Hypothalamus (tissue), 51 donors: ENCODE results near the gene OSBPL5.
"Not testable (repeated sequence)": the region's sequence is repeated elsewhere in the genome, so short reads cannot be mapped to it uniquely, and the experiment has no call there.

Experiments
- DNase-seq, 51 donors: peaks; one replicate each; lab custom pipeline; 2025; lab: John Stamatoyannopoulos, UW

The OSBPL5 gene

DNA sequence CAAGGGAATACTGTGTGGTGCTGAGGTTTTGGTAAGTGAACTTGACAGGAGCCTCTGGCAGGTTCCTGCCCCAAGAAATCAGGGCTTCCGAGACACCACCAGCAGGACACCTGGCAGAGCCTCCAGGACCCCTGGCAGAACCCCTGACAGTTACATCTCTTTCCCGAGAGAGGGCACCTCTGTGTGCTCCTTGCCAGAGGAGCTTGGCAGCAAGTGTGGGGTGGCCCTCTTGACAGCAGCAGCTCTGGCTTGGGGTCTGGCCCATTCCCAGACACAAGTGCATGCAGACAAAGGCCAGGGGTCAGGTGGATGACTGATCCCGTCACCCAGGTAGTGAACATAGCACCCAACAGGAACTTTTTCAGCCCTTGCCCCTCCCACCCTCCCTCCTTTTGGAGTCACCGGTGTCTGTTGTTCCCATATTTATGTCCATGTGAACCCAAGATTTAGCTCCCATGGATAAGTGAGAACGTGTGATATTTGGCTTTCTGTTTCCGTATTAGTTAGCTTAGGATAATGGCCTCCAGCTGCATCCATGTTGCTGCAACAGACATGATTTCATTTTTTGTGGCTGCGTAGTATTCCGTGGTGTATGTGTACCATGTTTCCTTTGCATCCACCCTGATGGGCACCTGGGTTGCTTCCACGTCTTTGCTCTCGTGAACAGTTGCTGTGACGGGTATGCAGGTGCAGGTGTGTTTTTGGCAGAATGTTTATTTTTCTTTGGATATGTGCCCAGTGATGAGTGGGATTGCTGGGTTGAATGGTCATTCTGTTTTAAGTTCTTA lies 21.2 kb upstream of the OSBPL5 start:
- no peak for DNase-seq

DNA sequence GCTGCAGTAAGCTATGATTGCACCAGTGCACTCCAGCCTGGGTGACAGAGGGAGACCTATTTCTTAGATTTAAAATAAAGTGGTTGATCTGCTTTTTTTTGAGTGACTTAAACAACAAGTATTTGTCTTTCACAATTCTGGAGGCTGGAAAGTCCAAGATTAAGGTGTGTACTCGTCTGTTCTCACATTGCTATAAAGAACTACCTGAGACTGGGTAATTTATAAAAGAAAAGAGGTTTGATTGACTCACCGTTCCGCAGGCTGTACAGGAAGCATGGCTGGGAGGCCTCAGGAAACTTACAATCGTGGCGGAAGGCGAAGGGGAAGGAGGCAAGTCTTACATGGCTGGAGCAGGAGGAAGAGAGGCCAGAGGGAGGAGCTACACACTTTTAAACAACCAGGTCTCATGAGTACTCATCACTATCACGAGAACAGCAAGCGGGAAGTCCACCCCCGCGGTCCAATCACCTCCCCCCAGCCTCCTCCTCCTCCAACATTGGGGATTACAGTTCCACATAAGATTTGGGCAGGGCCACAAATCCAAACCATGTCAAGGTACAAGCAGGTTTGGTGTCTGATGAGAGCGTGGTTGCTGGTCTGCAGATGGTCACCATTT lies 19.7 kb upstream of the OSBPL5 start:
- no peak for DNase-seq

DNA sequence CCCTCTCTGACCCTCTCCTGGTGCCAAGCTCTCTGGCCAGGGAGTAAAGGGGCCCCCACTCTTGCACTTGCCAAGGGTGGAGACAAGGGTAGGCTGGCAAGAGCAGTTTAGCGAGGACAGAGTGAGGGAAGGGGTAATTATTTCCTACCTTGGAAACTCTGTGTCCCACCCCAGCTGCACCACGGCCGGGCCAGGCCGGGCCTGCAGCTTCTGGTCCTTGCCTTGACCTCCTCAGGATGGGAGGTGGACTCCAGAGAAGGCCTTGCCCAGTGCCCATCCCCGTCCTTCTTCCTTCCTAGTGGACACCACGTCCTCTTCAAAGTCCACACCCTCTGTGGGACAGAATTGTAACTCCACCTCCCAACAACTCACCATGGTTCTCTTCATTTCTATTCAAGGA lies 18.4 kb upstream of the OSBPL5 start:
- DNase-seq = no peak

DNA sequence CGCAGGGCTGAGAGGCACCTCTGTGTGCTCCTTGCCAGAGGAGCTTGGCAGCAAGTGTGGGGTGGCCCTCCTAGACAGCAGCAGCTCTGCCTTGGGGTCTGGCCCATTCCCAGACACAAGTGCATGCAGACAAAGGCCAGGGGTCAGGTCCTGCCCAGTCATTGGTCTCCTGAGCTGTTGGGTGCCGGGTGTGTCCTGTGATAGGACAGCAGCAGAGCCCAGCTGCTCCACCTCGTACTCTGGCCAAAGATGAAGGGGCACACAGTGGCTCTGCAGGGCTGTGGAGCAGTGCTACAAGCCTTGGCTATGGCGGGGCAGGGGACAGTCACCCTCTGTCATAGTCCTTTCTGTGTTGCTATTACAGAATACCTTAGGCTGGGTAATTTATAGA lies 17.3 kb upstream of the OSBPL5 start:
- DNase-seq = no peak

DNA sequence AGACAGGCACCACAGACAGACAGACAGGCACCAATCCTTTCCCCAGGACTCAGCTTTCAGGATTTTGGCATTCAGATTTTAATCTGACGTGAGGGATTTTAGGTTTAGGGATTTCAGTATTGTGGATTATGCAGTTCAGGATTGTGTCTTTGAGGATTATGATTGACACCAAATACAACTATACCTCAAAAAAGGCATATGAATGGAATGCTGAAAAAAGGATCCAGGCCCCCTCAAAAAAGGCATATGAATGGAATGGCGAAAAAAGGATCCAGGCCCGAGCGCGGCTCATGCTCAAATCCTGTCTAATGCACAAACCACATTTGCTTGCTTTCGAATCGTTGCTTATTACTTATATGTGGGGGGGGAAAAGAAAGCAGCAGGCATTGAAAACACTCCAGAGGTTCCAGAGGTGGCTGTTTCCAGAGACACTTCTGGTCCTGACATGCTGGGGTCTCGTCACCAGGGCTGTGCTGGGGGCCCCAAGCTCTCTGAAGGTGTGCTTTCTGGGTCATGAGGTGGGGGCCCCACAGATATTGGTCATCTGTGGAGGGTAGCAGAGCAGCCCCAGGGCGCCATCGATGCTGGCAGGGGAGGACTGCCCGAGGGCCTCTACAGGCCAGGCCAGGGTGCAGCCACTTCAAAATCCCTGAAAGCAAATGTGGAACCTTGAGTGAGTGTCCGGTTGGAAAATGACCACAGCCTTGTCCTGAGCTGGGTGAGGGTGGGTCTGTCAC lies 16.8 kb upstream of the OSBPL5 start:
- DNase-seq = no peak

DNA sequence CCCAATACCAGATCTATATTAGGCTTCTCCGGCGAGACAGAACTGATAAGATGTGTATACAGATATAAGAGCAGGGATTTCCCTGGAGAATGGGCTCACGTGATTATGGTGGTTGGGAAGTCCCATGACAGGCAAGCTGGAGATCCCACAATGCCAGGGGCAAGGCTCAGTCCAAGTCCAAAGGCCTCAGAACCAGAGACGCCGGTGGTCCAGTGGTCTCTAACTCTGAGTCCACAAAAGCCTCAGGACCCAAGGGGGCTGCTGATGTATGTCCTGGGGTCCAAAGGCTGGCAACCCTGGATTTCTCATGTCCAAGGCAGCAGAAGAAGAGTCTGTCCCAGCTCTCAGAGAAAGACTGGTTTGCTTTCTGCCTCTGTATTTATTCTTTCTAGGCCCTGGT lies 15.8 kb upstream of the OSBPL5 start:
- no peak for DNase-seq

DNA sequence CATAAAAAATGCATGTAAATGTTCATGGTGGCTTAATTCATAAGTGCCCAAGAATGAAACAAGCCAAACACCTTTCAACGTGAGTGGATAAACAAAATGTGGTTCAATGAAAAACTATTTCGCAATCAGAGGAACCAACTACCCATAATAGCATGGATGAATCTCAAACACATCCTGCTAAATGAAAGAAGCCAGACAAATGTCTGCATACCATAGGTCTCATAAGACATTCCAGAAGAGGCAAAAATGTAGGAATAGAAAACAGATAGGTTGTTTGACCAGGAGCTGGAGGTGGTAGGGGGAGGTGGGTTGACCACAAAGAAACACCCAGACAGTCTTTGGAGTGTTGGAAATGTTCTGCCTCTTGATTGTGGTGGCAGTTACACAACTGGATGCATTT lies 13.2 kb upstream of the OSBPL5 start:
- no peak for DNase-seq

DNA sequence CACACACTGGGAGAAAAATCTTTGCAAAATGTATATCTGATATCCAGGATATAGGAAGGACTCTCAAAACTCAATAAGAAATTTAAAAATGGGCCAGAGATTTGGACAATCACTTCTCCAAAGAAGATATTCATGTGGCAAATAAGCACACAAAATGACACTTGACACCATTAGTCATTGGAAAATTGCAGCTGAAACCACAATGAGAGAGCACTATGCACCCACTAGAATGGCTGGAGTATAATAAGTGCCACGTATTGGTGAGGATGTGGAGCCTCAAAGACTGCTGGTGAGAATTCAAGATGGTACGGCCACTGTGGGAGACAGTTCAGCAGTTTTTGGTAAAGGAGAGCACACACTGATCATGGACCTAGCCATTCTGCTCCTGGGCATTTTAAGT lies 12.8 kb upstream of the OSBPL5 start:
- no peak for DNase-seq

DNA sequence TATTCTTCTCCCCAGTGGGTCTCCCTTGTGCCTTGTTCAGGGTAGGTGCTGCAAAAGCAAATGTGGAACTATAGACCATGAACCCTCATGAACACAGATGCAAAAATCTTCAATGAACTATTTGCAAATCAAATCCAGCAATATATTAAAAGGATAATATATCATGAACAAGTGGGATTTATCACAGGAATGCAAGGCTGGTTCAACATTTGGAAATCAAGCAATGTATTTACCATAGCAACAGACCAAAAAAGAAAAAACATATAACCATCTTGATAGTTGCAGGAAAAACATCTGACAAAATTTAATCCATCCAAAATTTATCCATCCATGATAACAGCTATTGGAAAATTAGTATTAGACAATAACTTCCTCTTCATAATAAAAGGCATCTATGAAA lies 11.4 kb upstream of the OSBPL5 start:
- DNase-seq = no peak

DNA sequence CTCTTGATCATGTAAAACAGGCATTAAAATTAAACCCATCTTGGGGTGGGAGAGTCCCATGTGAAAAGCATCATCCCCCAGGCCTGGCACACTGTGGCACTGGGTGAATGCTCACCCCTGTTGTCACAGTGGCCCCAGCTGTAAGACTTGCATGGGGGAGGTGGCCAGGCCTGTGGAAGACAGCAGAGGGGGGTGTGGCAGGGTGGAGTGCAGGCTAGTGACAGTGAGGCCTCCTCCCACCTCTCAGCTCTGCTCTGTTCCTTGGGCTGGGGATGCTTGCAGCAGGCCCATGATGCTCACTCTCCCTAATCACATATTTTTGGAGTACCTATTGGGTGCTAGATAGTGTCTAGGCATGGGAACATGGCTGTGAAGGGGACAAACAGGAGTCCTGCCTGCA lies 10.1 kb upstream of the OSBPL5 start:
- DNase-seq = no peak

DNA sequence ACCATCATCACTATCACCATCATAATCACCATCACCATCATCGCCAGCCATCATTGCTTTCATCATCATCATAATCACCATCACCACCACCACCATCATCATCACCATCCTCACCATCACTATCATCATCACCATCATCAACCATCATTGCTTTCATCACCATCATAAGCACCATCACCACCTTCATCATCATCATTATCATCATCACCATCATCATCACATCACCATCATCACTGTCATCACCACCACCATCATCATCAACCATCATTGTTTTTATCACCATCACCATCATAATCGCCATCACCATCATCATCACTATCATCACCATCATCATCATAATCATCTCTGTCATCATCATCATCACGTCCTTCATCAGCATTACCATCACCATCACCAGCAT lies 9.3 kb upstream of the OSBPL5 start:
- DNase-seq = no peak

DNA sequence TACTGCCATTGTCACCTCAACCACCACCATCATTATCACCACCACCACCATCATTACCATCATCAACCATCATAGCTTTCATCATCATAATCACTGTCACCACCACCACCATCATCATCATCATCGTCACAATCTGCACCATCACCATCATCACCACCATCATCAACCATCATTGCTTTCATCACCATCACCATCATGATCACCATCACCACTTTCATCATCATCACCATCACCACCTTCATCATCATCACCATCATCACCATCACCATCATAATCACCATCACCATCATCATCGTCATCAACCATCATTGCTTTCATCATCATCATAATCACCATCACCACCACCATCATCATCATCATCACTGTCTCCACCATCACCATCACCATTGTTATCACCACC lies 8.7 kb upstream of the OSBPL5 start:
- DNase-seq = no peak

DNA sequence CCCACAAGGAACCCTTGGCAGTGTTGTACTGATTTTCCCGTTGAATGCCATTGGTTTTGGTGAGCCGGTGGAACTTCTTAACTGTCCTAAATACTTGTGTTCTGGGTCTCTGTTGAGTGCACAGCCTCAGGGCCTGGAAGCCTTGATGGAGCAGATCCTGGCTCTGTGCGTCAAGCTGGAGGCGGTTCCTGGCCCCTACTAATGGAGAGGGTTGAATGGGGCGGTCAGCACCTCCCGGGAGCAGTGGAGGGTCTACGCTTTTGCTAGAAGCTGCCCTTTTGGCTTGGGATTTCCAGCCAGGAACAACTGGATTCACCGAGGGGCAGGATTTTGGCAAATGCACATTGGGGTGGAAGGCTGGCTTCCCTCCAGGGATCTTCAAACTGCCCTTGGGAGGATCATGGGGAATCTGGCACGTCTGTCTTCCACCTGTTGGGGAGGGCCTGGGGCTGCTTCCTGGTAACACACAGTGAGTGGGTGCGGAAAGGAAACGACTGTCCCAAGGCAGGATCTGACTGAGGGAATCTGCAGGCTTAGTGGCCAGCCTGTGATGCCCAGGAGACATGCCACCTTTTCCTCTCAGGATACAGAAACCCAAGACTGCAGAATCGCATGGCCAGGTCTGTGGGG lies 6.9 kb upstream of the OSBPL5 start:
- DNase-seq = no peak

DNA sequence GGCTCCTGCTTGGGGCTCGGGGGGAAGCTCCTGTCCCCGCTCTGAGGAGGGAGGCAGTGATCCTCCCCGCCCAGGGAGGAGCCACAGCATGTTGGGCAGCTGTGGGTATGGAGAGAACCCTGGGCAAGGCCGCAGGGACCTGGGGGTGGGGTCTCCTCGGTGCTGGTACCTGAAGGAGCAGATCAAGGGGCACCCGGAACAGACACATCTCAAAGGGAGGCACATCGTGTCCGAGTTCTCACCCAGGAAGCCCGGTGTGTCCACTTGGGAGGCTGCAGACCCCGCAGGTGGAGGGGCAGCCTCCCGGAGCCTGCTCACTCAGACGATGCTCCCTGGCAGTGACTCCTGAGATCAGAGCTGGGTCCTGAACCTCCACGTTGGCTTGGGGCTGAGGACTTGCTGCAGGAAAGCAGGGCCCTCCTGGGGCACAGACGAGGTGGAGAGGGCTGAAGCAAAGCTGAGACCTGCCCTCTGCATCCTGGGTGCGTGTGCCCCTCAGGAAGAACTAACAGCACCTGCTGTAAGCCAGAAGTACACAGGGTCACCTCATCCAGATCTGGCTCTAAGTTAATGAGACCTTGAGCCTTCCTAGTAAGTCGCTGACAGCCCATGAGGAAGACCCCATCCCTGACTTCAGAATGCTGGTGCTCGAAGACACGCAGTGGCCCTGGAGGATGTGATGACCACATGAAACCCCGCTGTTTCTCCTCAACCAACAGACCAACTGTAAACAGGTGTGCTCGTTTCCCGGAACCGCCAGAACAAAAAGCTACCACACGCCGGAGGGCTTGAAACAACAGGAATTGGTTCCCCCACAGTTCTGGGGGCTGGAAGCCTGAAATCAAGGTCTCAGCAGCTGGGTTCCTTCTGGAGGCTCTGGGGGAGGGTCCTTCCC lies 5.9 kb upstream of the OSBPL5 start:
- no peak for DNase-seq

DNA sequence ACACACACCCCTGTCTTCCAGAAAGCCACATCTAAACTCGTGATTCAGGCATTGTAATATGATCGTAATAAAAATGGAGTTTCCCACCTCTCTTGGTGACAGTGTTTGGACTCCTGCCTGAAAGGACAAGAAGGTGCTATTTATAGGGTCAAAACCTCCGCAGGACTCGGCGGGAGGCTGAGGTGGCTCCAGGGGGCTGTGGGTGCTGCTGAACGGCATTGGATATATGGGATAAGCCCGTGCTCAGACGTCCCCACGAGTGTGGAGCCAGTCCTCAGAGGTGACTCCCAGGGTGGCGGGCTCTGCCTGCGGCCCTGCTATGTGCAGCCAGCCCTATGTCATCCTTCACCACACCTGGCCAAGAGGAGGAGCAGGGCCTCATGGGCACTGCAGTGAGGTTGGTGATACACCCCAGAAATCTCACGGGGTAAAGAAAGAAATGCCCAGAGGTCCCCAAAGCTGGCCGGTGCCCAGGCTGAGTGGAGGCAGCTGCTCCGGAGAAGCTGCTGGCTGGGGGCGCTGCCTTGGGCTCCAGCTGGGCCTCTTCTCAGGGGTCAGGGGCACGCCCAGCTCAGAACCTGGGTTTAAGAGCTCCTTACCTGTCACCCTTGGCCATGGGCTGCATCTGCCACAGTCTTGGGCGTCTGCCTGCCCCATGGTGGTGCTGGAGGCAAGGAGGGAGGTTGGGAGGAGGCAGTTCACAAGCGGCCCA lies 5.1 kb upstream of the OSBPL5 start:
- no peak for DNase-seq

DNA sequence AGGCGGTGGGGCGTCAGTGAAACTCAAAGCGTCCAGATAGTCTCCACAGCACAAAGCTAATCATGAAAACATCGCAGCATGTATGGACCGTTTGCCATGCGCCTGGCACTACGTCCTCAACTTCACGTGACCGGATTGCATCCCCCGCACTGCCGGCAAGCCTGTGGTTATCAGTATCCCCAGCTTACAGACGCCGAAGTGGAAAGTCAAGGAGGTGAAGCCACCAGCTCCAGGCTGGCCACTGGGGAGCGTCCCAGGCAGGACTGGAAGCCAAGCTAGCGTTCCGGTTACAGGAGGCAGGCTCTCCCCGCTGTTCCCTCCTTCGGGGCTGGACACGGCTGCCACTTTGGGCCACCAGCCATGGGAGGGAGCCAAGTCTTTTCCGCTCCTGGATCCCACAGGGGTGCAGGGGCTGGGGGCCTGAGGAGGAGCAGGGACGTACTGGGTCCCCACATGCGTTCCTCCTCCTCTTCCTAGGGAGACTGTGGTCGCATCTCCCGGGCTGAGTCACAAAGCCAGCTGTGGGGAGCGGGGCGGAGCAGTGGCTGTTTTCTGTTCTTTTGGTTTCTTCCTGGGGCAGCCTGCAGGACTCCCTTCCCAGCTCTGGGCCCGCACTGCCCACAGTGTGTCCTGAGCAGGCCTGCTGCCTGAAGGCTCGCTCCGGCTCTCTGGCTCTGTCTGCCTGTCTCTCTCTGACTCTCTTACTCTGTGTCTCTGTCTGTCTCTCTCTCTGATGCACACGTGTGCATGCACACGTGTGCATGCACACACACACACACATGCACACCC lies 4.3 kb upstream of the OSBPL5 start:
- peak in 8 of 51 donors; percentile 8 to 58 (median 30) for DNase-seq

DNA sequence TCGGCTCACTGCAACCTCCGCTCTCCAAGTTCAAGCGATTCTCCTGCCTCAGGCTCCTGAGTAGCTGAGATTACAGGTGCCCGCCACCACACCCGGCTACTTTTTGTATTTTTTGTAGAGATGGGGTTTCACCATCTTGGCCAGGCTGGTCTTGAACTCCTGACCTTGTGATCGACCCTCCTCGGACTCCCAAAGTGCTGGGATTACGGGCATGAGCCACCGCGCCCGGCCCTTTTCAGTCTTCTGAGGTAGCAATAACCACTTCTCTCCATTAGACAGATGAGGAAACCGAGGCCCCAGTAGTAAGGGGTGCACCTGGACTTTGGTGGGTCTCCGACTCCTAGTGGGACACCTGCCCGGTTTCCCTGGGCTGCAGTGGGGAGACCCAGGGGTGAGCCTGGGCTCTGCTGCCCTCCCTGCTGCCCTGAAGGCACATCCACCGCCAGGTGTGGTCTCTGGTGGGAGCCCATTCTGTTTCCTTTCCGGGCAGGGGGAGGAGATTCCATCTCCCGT lies 3.7 kb upstream of the OSBPL5 start:
- DNase-seq = not testable (repeated sequence)
